Measurements from ENCODE around the gene C16orf95.
A peak's percentile ranks its signal among the peaks of the same experiment; 100 is the strongest.
"Not testable (repeated sequence)": the region's sequence is repeated elsewhere in the genome, so short reads cannot be mapped to it uniquely, and the experiment has no call there.

C16orf95 gene

DNA sequence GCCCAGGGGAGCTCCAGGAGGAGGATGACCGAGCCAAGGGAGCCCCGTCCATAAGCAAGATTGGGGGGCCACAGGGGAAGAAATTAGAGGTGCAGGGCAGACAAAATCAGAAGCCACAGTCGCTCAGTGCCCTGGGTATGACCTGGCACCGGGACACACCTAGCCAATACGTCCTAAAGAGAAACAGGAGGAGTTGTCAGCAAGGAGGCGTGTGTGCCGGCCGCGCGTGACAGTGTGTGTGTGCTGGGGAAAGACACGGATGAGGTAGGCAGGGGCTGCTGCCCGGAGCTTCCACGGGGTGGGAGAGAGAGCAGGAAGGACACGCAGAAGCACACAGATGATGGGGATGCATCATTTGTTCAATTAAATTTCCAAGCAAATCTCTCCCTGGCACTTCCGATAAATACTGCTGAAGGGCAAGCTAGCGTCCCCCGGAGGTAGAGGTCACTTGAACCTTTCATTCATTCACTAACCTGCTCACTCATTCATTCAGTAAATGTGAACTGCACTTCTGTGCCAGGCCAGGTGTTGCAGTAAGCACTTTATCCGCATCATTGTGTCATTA is 38.0 kb downstream of the C16orf95 start:
- no peak for DNase-seq

- DNase-seq: peak; percentile 56 to 62
Measured at GRCh38 chr16:87278191-87279093, 38.8 kb downstream of the C16orf95 start.

DNA sequence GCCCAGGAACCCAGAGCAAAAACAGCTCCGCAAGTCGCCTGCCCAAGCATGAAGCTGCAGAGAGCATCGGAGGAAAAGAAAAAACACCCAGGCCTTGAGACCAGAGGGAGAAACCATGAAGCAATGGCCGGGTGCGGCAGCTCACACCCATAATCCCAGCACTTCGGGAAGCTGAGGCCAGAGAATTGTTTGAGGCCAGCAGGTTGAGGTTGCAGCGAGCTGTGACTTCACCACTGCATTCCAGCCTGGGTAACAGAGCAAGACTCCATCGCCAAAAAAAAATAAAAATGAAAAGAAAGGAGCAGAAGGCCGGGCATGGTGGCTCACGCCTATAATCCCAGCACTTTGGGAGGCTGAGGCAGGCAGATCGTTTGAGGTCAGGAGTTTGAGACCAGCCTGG is 40.3 kb downstream of the C16orf95 start:
- no peak for DNase-seq

DNA sequence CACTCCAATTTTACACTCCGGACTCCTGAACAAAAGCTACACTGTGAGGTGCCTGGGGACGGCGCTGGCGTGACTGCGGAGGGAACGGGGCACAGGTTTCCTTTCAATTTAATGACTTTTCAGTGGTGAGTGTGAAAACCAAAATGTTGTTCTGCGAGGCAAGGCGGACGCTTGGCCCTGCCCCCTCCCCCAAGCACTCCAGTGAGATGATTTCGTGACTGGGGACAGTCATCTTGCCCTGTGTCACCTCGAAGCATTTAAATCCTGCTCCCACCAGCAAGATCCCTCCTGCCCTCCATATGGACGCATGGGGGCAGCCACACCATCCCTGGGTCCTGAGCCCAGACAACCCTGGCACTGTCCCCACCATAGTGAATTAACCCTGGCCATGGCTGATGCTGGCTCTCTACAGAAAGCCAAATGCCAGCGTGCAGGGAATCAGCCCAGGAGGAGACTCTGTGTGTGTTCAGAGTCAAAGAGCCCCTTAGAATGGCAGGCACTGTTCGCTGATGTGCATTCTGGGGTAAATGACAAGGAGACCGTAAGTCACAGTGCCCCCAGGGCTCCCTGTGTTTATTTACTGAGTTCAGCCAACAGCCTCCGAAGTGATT is 41.0 kb downstream of the C16orf95 start:
- DNase-seq: no peak

- DNase-seq: no peak
Measured at GRCh38 chr16:87274794-87275193, 42.4 kb downstream of the C16orf95 start.

- no peak for DNase-seq
Measured at GRCh38 chr16:87273471-87274030, 43.6 kb downstream of the C16orf95 start.

DNA sequence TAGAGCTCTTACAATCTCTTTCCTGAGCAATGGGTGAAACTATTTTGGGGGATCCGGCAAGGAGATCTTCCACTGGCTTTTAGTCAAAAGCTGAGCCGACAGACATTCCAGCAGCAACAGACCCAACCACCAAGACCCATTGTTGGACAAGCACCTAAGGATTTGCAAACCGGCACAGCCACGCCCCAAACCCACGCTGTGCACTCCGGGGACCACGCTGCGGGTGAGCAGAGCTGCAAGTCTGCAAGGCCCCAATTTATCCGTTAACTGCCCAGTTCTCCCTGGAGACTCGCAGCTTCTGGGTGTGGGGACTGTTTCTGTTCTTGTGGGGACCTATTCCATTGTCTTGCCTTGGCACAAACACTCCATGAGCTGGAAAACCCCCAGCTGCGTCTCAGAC is 45.9 kb downstream of the C16orf95 start:
- no peak for DNase-seq

GRCh38 chr16:87267566-87267965 is 49.6 kb downstream of the C16orf95 start:
- no peak for DNase-seq

DNA sequence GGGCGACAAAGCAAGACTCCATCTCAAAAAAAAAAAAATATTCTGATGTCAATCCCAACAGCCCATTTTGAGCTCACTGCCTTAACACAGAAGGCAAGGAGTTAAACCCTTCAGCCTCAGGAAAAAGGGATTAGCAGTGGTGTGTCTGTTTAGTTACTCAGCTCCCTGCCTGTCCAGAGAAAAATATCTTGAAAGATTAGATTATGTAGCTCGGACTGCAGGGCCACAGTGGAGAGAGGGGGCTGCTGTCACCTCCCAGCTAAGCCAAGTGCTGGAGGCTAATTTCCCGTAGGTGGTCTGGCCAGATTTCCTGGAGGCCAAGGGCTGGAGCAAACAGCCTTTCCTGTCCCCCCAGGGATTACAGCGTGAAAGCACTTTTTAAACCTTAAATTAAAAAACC is 50.3 kb downstream of the C16orf95 start:
- no peak for DNase-seq

DNA sequence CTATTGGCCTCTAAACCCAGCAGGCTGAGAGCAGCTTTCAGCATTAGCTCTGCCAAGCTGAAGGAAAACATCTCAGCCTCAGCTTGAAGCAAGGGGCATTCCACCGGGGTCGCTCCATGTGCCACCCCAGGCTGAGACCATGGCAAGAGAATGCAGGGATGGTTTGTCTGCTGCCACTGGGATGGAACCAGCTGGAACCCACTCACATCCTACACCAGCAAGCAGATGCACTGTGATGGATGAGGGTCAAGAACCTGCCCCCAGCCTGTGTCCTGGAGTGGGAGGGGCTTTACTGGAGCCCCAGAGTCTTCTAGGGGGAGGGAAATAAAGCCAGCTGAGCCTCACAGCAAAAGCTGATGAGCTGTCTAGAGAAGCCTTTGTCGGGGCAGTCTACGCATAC is 51.9 kb downstream of the C16orf95 start:
- no peak for DNase-seq

- no peak for DNase-seq
Measured at GRCh38 chr16:87264634-87265033, 52.6 kb downstream of the C16orf95 start.

DNA sequence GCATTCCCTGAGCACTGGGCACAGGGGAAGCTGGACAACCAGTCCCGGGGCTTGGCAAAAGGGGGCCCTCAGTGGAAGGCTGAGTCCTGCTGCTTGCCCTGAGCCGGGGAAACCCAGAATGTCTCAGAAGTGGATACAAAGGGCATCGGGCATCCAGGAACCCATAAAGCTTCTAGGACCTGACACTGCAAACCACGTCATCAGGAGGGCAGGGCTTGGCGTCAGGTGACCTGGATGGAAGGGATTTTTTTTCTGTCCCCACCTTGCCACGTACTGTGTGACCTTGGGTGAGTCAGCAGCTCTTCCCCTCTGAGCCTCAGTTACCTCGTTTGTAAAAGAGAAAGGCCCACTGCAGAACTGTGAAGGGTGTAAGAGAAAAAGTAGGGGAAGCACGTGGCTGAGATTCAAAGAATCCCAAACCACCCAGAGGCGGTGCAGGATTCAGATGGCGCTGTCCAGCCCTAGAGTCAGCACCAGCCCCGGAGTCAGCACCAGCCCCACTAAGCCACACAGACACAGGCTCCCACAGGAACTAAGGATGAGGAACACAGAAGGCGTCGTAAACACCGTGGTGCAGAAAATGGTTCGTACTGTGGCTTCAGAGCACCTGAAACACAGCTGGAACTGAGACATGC is 53.7 kb downstream of the C16orf95 start:
- DNase-seq: no peak

DNA sequence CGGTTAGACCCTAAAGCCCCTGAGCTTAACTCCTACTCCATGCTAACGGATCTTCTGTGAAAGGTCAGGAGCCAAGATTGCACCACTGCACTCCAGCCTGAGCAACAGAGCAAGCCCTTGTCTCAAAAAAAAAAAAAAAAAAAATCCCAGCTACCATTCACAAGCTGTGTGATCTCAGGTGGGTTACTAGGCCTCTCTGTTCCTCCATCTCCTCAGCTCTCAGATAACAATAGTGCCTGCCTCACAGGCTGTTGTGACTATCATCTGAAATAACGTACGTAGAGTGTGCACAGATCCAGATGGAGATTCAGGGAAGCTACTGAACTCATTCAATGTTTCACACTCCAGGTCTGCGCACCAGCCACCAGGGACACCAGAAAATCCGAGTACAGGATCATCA is 57.8 kb downstream of the C16orf95 start:
- DNase-seq: no peak

DNA sequence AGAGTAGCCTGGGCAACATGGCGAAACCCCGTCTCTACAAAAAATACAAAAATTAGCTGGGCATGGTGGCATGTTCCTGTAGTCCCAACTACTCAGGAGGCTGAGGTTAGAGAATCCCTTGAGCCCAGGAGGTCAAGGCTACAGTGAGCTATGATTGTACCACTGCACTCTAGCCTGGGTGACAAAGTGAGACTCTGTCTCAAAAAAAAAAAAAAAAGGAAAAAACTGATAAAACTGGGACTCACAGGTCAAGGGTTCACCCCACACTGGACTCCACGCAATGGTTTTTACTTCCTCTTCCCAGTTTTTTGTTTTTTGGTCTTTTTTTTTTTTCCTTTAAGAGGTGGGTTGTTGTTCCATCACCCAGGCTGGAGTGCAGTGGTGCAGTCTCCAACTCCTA is 58.5 kb downstream of the C16orf95 start:
- DNase-seq: not testable (repeated sequence)

DNA sequence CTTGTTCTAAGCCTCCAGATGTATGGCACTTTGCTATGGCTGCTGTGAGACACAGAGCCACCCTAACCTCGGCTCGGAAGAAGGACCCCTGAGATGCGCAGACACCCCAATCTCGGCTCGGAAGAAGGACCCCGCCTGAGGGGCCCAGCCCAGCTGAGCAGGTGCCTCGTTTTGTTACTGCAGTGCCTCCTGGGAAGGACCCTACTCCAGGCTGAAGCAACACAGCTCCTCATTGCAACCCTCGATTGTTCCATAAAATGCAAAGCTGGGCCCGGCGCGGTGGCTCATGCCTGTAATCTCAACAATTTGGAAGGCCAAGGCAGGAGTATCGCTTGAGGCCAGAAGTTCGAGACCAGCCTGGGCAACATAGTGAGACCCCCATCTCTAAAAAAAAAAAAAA is 61.3 kb downstream of the C16orf95 start:
- no peak for DNase-seq

DNA sequence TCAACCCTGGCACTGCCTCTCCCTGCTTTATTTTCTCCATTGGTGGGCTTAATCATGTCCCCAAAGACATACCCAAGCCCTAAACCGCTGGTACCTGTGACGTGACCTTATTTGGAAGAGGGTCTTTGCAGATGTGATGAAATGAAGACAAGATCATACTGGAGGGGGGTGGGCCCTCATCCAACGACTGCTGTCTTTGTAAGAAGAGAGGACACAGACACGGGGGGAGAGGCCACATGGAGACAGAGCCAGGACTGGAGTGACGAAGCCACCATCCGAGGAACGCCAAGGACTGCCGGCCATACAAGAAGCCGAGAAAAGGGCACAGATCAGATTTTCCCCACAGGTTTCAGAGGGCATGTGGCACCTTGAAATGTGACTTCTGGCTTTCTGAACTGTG is 62.5 kb downstream of the C16orf95 start:
- DNase-seq: no peak

DNA sequence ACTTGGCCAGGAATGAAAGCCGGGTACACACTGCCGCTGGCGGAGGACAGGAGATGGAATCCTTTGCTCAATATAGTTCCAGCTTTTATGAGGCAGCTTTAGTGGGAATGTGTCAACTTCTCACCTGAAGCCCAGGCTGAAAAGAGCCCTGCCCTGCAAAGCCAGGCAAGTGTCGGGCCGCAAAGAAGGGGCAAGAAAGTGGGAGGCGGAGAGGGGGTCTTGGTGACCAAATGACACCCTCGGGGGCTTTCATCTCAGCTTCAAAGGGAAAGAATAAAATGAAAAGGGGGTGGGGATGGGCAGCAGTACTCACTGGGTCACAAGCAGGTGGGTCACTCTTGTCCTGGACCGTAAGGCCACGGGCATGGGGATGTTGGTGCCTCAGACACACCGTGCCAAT is 62.9 kb downstream of the C16orf95 start:
- DNase-seq: no peak

GRCh38 chr16:87253536-87253935 is 63.7 kb downstream of the C16orf95 start:
- DNase-seq: no peak
